DOHH2 (cell line): ENCODE measurements around the gene C9orf85.

Experiments used
- H3F3A ChIP-seq: fragments of 200-600 bp; sonication (generic), shearing (Covaris generic); 2 replicates; pipeline ENCODE4 v1.6.0; 2016; ENCODE audit warnings: antibody characterized with exemption, mild to moderate bottlenecking; ENCODE audit not compliant: control insufficient read depth, insufficient read depth
- H3K27ac ChIP-seq: fragments of 200-600 bp; sonication (generic); 2 replicates; pipeline ENCODE4 v1.5.1; 2014; ENCODE audit warnings: low read depth, mild to moderate bottlenecking, low read length, moderate library complexity
- H3K27me3 ChIP-seq: fragments of 200-600 bp; sonication (generic); 2 replicates; pipeline ENCODE4 v1.6.1; 2014; ENCODE audit warnings: mild to moderate bottlenecking, low read length, mixed read lengths; ENCODE audit not compliant: control insufficient read depth
- H3K36me3 ChIP-seq: fragments of 200-600 bp; sonication (generic); 2 replicates; pipeline ENCODE4 v1.6.1; 2014; ENCODE audit warnings: mild to moderate bottlenecking, low read length, moderate library complexity, mixed read lengths; ENCODE audit not compliant: control insufficient read depth
- H3K4me1 ChIP-seq: fragments of 200-600 bp; sonication (generic); 2 replicates; pipeline ENCODE4 v1.6.1; 2014; ENCODE audit warnings: mild to moderate bottlenecking, low read length, mixed read lengths; ENCODE audit not compliant: control insufficient read depth
- H3K4me2 ChIP-seq: fragments of 200-600 bp; sonication (generic); 2 replicates; pipeline ENCODE4 v1.6.0; 2014; ENCODE audit warnings: mild to moderate bottlenecking, low read length, moderate library complexity
- H3K4me3 ChIP-seq: fragments of 200-600 bp; sonication (generic); 2 replicates; pipeline ENCODE4 v1.5.1; 2014; ENCODE audit warnings: mild to moderate bottlenecking, low read length, mixed read lengths
- H3K79me2 ChIP-seq: fragments of 200-600 bp; sonication (generic); 2 replicates; pipeline ENCODE4 v1.6.1; 2014; ENCODE audit warnings: mild to moderate bottlenecking, low read length, mixed read lengths; ENCODE audit not compliant: control insufficient read depth
- H3K9me2 ChIP-seq: fragments of 200-600 bp; sonication (generic); replicated peaks from 2 replicates; pipeline ENCODE4 v1.6.1; 2014; ENCODE audit warnings: mild to moderate bottlenecking, low read length, mixed read lengths; ENCODE audit not compliant: control insufficient read depth
- H3K9me3 ChIP-seq: fragments of 200-600 bp; sonication (generic); 2 replicates; pipeline ENCODE4 v1.6.1; 2014; ENCODE audit warnings: antibody characterized with exemption, low read length, mixed read lengths; ENCODE audit not compliant: control insufficient read depth, insufficient read depth
- H4K20me1 ChIP-seq: fragments of 200-600 bp; sonication (generic); 2 replicates; pipeline ENCODE4 v1.6.0; 2014; ENCODE audit warnings: low read depth, mild to moderate bottlenecking, antibody characterized with exemption, low read length, moderate library complexity; ENCODE audit not compliant: control insufficient read depth, insufficient read depth
- EZH2phosphoT487 ChIP-seq: fragments of 200-600 bp; sonication (generic); IDR thresholded peaks from 2 replicates; pipeline ENCODE4 v1.6.1; 2017; ENCODE audit warnings: borderline replicate concordance, mild to moderate bottlenecking, antibody characterized with exemption, low read length, moderate library complexity, mixed read lengths
- TF ChIP-seq, protein P1 (sequence below): fragments of 200-600 bp; sonication (generic); IDR thresholded peaks from one replicate; pipeline ENCODE4 v1.5.1; 2014; ENCODE audit warnings: antibody characterized with exemption, mild to moderate bottlenecking, low read depth, low read length; ENCODE audit not compliant: poor library complexity, severe bottlenecking

The C9orf85 gene

GRCh38 chr9:71920456-71921189 lies 9.2 kb downstream of the C9orf85 start:
- Histone ChIP-seq H3K9me3 (no peaks in the 10 kb centered on the region), H3K4me3 (peak overlapping the region; percentile 22), H3K27ac (peak overlapping the region; percentile 35; the same call in 1 of the 2 replicates), H3F3A (no peaks in the 10 kb centered on the region), H3K79me2 (peaks cover 89% of the 10 kb centered on the region), H3K4me1 (peaks cover 26% of the 10 kb centered on the region), H3K36me3 (peaks cover 14% of the 10 kb centered on the region), H4K20me1 (peaks cover 2% of the 10 kb centered on the region; the same call in 1 of the 2 replicates), H3K4me2 (peak overlapping the region; percentile 52), H3K9me2 (no peaks in the 10 kb centered on the region), H3K27me3 (no peaks in the 10 kb centered on the region)
- TF ChIP-seq EZH2phosphoT487, result no peak
- TF ChIP-seq, protein P1, sequence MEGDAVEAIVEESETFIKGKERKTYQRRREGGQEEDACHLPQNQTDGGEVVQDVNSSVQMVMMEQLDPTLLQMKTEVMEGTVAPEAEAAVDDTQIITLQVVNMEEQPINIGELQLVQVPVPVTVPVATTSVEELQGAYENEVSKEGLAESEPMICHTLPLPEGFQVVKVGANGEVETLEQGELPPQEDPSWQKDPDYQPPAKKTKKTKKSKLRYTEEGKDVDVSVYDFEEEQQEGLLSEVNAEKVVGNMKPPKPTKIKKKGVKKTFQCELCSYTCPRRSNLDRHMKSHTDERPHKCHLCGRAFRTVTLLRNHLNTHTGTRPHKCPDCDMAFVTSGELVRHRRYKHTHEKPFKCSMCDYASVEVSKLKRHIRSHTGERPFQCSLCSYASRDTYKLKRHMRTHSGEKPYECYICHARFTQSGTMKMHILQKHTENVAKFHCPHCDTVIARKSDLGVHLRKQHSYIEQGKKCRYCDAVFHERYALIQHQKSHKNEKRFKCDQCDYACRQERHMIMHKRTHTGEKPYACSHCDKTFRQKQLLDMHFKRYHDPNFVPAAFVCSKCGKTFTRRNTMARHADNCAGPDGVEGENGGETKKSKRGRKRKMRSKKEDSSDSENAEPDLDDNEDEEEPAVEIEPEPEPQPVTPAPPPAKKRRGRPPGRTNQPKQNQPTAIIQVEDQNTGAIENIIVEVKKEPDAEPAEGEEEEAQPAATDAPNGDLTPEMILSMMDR, result no peak

GRCh38 chr9:71921190-71921814 lies 9.9 kb downstream of the C9orf85 start:
- no peaks in the 10 kb centered on the region for H3K9me3 ChIP-seq

DNA sequence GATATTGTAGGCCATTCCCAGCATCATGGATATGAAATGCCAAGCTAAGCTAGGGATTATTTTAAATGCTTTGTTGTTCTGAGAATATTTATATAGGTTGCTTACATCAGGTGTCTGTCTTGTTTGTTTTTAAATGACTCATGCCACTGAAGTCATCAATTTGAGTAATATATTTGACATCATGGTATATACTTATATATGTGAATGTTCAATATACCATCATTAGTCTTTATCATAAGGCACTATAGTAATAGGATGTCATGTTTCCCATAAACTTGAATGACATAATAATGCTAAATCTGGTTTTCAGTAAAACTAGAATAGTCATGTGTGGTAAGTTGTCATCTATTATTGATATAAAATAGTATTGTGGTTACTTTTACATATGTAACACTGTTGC lies 13.1 kb downstream of the C9orf85 start:
- no peaks in the 10 kb centered on the region; the same call in 1 of the 2 replicates for H4K20me1 ChIP-seq
- H3F3A ChIP-seq, result no peaks in the 10 kb centered on the region
- no peak overlapping the region for H3K4me2 ChIP-seq
- H3K27me3 ChIP-seq, result no peaks in the 10 kb centered on the region
- no peak overlapping the region for H3K27ac ChIP-seq
- H3K9me3 ChIP-seq, result no peaks in the 10 kb centered on the region
- H3K79me2 ChIP-seq, result peaks cover 63% of the 10 kb centered on the region
- no peaks in the 10 kb centered on the region for H3K9me2 ChIP-seq
- TF ChIP-seq, protein P1, result no peak
- no peak for TF ChIP-seq EZH2phosphoT487
- peaks cover 14% of the 10 kb centered on the region for H3K36me3 ChIP-seq
- peaks cover 27% of the 10 kb centered on the region for H3K4me1 ChIP-seq
- no peak overlapping the region for H3K4me3 ChIP-seq

More at GRCh38 chr9:71921190-71921814, 9.9 kb downstream of the C9orf85 start:
- no peaks in the 10 kb centered on the region for H3F3A ChIP-seq
- H4K20me1 ChIP-seq, result peaks cover 2% of the 10 kb centered on the region; the same call in 1 of the 2 replicates
- peak overlapping the region; percentile 22 for H3K4me3 ChIP-seq
- H3K36me3 ChIP-seq, result peaks cover 14% of the 10 kb centered on the region
- peak overlapping the region; percentile 35; the same call in 1 of the 2 replicates for H3K27ac ChIP-seq
- H3K4me1 ChIP-seq, result peaks cover 22% of the 10 kb centered on the region
- H3K79me2 ChIP-seq, result peaks cover 82% of the 10 kb centered on the region
- no peaks in the 10 kb centered on the region for H3K9me2 ChIP-seq
- no peak for TF ChIP-seq EZH2phosphoT487
- TF ChIP-seq, protein P1, result no peak
- peak overlapping the region; percentile 52 for H3K4me2 ChIP-seq
- H3K27me3 ChIP-seq, result no peaks in the 10 kb centered on the region
